Parathyroid adenoma (tissue), 2 donors: Measurements from ENCODE around the gene LGI4.

ENCODE experiments used
- H2AFZ ChIP-seq: fragments of 300-600 bp; sonication (generic); one replicate; pipeline ENCODE4 v1.7.0; 2017; ENCODE audit warnings: antibody characterized with exemption, mild to moderate bottlenecking
- H3K27ac ChIP-seq: fragments of 300-600 bp; sonication (generic); one replicate; pipeline ENCODE4 v1.7.0; 2017
- H3K27me3 ChIP-seq: fragments of 300-600 bp; sonication (generic); one replicate; pipeline ENCODE4 v1.7.0; 2017; ENCODE audit warnings: low read length; ENCODE audit not compliant: control insufficient read depth, insufficient read depth
- H3K36me3 ChIP-seq: fragments of 300-600 bp; sonication (generic); one replicate; pipeline ENCODE4 v1.7.0; 2017; ENCODE audit warnings: low read length; ENCODE audit not compliant: control insufficient read depth, insufficient read depth
- H3K4me1 ChIP-seq: fragments of 300-600 bp; sonication (generic); one replicate; pipeline ENCODE4 v1.7.0; 2017; ENCODE audit warnings: control low read depth
- H3K4me2 ChIP-seq: fragments of 300-600 bp; sonication (generic); one replicate; pipeline ENCODE4 v1.7.0; 2017; ENCODE audit warnings: low read length
- H3K4me3 ChIP-seq: fragments of 300-600 bp; sonication (generic); one replicate; pipeline ENCODE4 v1.7.0; 2017; ENCODE audit warnings: low read depth, low read length
- H3K79me2 ChIP-seq: fragments of 300-600 bp; sonication (generic); one replicate; pipeline ENCODE4 v1.7.0; 2017; ENCODE audit warnings: control low read depth
- H3K9ac ChIP-seq: fragments of 300-600 bp; sonication (generic); one replicate; pipeline ENCODE4 v1.7.0; 2017; ENCODE audit warnings: mild to moderate bottlenecking
- H3K9me3 ChIP-seq: fragments of 300-600 bp; sonication (generic); one replicate; pipeline ENCODE4 v1.7.0; 2017; ENCODE audit warnings: low read length; ENCODE audit not compliant: control insufficient read depth
- TF ChIP-seq, protein P1 (sequence below): fragments of 300-600 bp; sonication (generic); IDR thresholded peaks from one replicate; pipeline ENCODE4 v1.7.0; 2017; ENCODE audit warnings: antibody characterized with exemption, mild to moderate bottlenecking
- donor health status: primary hyperparathyroidism.

LGI4 gene

DNA sequence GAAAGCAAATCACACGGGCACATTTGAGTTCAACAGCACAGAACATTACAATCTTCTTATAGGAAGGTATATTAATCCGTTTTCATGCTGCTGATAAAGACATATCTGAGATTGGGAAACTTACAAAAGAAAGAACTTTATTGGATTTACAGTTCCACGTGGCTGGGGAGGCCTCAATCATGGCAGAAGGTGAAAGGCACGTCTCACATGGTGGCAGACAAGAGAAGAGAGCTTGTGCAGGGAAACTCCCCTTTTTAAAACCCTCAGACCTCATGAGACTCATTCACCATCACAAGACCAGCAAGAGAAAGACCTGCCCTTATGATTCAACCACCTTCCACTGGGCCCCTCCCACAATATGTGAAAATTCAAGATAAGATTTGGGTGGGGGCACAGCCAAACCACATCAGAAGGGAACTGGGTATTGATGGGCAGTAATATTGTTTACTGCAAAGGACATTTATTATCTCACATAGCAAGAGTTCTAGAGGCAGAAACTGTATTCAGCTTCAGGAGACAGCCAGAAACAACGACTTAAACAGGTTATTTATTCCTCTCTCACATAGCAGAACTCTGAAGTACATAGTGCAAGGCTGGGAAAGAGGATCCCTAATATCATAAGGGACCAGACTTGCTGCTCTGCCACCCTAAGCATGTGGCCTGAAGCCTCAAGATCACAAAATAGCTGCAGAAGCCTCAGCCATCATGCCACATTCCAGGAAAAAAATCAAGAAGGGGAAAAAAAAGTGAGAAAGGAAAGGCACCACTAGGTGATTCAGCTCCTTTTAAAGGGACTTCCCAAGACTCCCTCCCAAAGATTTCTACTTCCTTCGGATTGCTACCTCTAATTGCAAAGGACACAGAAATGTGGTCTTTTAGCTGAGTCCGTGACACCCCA, 42.8 kb upstream of the LGI4 start:
- no peaks in the 10 kb centered on the region for H3K27me3 ChIP-seq
- no peaks in the 10 kb centered on the region for H3K9me3 ChIP-seq
- H3K9ac ChIP-seq: no peak overlapping the region
- H3K4me3 ChIP-seq: no peak overlapping the region
- H3K36me3 ChIP-seq: no peaks in the 10 kb centered on the region
- no peak overlapping the region for H3K27ac ChIP-seq
- no peaks in the 10 kb centered on the region for H3K79me2 ChIP-seq
- no peak overlapping the region for H3K4me2 ChIP-seq
- TF ChIP-seq, protein P1, sequence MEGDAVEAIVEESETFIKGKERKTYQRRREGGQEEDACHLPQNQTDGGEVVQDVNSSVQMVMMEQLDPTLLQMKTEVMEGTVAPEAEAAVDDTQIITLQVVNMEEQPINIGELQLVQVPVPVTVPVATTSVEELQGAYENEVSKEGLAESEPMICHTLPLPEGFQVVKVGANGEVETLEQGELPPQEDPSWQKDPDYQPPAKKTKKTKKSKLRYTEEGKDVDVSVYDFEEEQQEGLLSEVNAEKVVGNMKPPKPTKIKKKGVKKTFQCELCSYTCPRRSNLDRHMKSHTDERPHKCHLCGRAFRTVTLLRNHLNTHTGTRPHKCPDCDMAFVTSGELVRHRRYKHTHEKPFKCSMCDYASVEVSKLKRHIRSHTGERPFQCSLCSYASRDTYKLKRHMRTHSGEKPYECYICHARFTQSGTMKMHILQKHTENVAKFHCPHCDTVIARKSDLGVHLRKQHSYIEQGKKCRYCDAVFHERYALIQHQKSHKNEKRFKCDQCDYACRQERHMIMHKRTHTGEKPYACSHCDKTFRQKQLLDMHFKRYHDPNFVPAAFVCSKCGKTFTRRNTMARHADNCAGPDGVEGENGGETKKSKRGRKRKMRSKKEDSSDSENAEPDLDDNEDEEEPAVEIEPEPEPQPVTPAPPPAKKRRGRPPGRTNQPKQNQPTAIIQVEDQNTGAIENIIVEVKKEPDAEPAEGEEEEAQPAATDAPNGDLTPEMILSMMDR: no peak
- H3K4me1 ChIP-seq: no peaks in the 10 kb centered on the region
- H2AFZ ChIP-seq: no peak overlapping the region

DNA sequence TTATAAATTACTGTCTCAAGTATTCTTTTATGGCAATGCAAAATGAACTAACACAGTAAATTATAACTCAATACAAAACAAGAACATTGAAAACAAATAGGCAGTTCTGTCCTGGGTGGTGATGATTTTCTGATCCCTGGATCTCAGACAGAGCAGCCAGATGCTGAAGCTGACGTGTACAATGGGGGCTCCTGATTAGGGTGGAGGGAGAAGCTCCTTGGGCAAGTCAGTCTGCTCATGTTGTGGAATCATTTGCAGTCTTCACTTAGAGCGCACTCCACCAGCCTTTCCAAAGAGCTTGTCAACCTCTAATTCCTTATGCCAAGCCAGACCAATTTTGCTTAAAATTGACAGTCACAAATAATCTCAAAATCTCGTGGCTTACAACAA, 41.3 kb upstream of the LGI4 start:
- TF ChIP-seq, protein P1: no peak
- Histone ChIP-seq H3K36me3 (no peaks in the 10 kb centered on the region), H3K27me3 (no peaks in the 10 kb centered on the region)

DNA sequence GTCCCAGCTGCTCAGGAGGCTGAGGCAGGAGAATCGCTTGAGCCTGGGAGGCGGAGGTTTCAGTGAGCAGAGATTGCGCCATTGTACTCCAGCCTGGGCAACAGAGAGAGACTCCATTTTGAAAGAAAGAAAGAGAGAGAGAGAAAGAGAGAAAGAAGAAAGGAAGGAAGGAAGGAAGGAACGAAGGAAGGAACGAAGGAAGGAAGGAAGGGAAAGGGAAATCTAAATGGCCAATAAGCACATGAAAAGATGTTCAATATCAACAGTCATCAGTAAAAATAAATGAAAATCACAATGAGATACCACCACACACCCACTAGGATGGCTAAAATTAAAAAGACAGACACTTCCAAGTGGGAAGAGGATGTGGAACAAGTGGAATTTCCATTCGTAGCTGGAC, 39.4 kb upstream of the LGI4 start:
- H3K9me3 ChIP-seq: no peaks in the 10 kb centered on the region
- no peaks in the 10 kb centered on the region for H3K79me2 ChIP-seq
- no peak overlapping the region for H3K9ac ChIP-seq
- no peaks in the 10 kb centered on the region for H3K27me3 ChIP-seq
- TF ChIP-seq, protein P1: no peak
- no peak overlapping the region for H3K4me2 ChIP-seq
- no peak overlapping the region for H2AFZ ChIP-seq
- no peaks in the 10 kb centered on the region for H3K36me3 ChIP-seq
- no peaks in the 10 kb centered on the region for H3K4me1 ChIP-seq
- no peak overlapping the region for H3K27ac ChIP-seq
- H3K4me3 ChIP-seq: no peak overlapping the region

More for the DNA sequence above, 41.3 kb upstream of the LGI4 start:
- Histone ChIP-seq H3K4me3 (no peak overlapping the region), H3K79me2 (no peaks in the 10 kb centered on the region), H3K9ac (no peak overlapping the region), H3K4me2 (no peak overlapping the region), H3K4me1 (no peaks in the 10 kb centered on the region), H3K9me3 (no peaks in the 10 kb centered on the region), H3K27ac (no peak overlapping the region), H2AFZ (no peak overlapping the region)

DNA sequence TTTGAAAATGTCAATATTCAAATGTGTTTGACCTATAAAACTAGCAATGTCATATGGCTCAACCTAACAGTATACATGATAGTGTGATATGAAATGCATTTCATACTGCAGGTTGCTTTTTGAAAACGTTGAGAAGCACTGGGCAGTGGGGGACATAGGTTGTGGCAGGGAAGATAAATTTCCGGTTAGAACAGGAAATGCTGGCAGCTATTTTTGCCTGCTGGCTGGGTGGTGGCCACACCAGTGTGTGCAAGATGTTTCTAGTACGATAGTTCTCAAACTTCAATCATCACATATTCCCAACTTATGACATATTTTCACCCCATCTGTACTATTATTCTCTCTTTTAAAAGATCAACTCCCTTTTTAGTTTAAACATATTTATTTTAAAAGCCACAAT, 36.9 kb upstream of the LGI4 start:
- no peaks in the 10 kb centered on the region for H3K36me3 ChIP-seq
- no peaks in the 10 kb centered on the region for H3K4me1 ChIP-seq
- no peaks in the 10 kb centered on the region for H3K79me2 ChIP-seq
- TF ChIP-seq, protein P1: no peak
- H3K27ac ChIP-seq: no peak overlapping the region
- H3K9ac ChIP-seq: no peak overlapping the region
- H3K4me2 ChIP-seq: no peak overlapping the region
- no peak overlapping the region for H2AFZ ChIP-seq
- H3K9me3 ChIP-seq: no peaks in the 10 kb centered on the region
- no peaks in the 10 kb centered on the region for H3K27me3 ChIP-seq
- no peak overlapping the region for H3K4me3 ChIP-seq
